HG03039 (cell line): Measurements from ENCODE around the gene TEAD2.

Experiments
- ATAC-seq: cut with Tn5 transposase; IDR thresholded peaks from one replicate; pipeline ENCODE4 v1.9.1; 2021; ENCODE audit warnings: mild to moderate bottlenecking, moderate library complexity; ENCODE audit not compliant: unreplicated experiment

Gene TEAD2

DNA sequence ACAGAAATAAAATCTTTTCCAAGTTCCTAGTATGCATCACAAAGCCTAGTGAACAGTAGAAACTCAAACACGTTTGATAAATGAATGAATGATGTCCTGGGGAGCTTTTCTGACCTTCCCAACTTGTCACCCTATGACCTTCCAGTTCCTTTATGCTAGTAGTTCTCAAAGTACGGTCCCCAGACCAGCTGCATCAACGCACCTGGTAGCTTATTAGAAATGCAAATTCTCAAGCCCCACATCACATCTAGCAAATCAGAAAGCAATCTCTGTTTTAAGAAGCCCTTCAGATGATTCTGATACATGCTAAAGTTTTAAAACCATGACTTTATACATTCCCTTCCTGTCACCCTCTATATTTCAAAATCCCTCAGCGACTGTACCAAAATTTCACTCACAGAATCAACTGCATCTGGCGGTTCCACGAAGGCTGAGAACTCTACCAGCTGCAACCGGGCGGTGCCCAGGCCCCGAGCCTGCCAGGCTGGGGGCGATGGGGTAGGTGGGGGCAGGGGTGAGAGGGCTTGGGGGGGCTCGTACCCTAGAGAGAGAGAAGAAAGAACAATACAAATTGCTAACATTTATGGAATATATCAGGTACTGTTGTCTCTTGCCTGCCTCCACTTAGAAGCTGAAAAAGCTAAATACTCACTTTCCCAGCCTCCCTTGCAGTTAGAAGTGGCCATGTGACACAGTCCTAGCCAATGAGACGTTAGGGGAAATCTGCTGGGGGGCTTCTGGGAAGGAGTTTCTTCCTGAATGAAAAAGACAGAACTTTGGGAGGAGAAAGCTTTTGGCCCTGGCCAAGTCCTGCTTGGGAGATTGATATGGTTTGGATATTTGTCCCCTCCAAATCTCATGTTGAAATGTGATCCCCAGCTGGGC lies 13.7 kb downstream of the TEAD2 start:
- ATAC-seq = no peak

DNA sequence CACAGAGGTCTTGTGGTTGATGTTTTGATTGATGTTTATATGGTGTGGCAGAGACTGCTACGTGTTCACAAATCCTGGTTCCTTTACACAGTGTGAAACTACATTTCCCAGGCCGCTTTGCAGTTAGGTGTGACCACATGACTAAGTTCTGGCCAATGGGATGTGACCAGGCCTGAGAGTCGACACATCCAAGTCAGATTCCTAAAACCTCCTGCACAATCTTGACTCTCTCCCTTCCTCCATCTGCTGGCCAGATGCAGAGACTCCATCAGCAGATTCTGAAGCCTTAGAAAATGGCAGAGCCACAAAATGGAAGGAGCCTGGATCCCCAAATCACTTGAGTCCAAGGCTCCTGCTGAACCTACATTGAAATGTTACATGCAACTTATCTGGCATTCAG lies 14.4 kb downstream of the TEAD2 start:
- ATAC-seq = no peak

DNA sequence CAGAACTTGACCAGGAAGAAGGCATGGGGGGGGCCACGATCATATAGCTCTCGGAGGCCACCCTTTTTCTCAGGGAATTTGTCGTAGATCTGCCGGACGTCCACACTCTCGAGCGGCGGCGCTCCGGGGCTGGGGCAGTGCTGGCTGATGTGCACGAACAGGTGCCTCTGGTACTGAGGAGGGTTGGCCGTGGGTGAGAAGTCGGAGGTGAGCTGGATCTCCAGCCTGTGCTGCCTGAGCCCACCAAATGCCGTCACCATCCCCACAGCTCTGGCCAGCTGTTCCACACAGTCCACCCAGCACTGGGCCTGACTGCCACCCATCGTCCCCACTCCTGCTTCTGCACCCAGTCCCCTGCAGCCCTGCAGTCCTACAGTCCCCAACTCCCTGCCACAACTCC lies 15.0 kb downstream of the TEAD2 start:
- no peak for ATAC-seq

DNA sequence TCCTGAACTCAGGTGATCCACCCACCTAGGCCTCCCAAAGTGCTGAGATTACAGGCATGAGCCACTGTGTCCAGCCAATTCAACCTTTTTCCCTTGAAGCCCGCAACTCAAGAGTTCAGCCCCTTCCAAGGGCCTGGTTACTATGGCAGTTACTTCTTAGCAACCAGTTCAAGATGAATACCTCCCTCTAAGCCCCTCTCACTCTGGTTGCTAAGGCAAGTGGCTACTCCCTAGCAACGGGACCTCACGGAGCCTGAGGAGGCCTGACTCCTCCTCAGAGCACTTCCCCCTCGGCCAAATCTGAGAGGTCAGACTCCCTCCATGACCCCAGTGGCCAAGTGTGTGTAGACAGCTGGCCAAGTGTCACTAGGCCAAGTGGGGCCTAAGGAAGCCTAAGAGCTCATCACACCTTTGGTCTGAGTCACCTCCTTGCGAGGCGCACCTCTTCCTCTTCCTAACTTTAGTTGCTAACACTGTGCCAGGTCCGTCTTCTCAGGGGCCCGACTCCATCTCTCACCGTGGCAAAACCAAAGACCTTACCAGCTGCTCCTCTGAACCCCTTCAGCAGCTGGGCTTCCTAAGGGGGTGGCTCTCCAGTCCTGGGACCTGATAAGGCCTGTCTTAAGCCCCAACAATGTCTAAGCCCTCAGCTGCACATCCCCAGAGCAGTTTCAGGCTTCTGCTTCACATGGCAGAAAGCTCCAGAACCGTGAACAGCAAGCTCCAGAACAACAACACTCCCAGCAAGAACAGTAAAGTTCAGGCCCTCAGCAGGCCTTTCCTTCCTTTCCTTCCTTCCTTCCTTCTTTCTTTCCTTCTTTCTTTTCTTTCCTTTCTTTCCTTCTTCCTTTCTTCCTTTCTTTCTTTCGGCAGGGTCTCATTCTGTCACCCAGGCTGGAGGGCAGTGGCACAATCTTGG lies 17.5 kb downstream of the TEAD2 start:
- ATAC-seq = no peak

DNA sequence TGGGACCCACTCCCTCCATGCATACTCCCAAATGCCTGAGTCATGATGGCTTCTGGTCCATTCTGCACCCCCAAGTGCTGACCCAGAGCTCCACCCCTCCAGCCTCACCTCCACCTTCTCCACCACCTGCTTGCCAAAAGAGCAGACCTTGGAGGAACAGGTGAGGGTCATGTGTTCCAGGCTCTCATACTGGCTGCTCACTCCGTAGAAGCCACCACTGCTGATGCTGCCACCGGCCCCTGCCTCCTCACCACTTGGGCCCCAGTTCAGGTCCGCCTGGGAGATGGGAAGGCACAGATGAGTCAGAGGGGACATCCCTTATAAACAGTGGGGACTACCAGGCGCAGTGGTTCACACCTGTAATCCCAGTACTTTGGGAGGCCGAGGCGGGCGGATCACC lies 19.1 kb downstream of the TEAD2 start:
- ATAC-seq = no peak

DNA sequence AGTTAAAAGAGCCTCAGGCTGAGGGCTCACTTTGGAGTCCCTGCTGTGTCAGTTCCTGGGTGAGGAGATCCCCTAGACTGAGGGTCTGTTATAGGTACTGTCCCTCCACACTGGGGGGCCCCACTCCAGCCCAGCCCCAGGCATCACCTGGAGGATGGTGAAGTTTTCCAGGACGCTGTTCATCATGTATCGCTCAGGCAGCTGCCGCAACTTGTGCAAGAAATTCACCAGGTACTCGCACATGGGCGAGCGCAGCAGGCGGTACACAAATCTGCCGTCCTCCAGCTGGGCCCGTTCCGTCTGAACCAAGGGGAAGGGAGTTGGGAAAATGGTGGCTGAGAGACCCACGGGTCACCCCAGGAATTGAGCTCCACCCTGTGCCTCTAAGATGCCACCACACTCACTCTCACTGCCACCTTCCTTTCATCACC lies 19.9 kb downstream of the TEAD2 start:
- no peak for ATAC-seq

DNA sequence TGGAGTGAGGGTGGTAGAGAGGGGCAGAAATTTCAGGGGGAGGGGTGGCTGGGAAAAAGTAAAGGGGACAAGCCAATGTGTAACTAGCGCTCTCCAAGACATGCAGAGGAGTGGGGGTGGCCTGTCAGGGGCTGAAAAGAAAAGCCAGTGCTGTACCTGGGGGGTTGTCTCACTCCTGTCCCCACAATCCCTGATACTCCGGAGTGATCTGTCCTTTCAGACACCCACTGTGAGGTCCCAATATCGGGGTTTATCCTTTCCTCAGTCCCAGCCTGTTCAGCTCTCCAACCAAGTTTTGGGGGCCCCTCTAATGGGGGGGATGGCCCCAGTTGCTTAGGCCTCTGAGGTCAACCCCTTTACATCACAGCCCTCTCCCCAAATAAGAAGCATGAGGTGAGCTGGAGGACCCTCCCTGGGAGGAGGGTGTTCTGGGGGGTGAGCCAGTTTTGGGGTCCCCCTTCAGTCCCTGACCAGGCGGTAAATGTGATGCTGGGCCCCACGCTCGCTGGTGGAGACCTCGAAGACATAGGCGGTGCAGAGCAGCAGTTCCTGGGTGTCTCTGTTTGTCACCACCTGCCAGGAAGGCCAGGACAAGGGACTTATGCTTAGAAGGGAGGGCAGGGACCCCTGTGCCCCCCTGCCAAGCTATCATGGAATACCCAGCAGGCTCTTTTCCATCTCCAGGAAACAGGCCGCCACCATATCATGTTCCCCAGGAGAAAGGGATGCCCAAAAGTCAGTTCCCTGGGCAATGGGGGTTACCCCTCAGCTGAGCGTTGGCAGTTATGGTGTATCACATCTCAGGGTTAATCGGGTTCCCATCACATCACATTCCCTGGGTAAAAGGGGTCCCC lies 21.1 kb downstream of the TEAD2 start:
- ATAC-seq = no peak

DNA sequence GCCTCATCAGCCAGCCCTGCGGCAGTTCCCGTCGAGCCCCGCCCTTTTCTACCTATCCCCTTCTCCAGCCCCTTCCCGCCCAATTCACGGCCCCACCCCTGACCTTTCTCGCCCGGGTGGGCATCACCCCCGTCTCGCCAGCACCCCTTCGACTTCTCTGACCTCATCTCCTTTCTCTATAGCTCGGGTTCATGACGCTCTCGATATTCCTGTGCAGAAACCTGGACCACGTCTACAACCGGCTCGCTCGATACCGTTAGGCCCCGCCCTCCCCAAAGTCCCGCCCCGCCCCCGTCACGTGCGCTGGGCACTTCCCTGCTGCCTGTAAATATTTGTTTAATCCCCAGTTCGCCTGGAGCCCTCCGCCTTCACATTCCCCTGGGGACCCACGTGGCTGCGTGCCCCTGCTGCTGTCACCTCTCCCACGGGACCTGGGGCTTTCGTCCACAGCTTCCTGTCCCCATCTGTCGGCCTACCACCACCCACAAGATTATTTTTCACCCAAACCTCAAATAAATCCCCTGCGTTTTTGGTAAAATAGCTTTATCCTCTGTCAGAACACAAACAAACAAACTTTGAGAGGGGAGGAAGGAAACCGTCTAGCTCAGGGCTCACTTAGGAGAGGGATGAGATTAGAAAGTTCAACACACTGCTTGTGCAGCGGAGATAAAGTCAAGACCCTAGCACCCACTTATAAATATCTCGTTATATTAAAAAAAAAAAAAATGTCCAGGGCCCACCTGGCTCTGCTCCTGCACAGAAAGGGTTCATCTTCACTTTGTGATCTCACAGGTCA lies 21.9 kb downstream of the TEAD2 start:
- ATAC-seq = peak; percentile 54

DNA sequence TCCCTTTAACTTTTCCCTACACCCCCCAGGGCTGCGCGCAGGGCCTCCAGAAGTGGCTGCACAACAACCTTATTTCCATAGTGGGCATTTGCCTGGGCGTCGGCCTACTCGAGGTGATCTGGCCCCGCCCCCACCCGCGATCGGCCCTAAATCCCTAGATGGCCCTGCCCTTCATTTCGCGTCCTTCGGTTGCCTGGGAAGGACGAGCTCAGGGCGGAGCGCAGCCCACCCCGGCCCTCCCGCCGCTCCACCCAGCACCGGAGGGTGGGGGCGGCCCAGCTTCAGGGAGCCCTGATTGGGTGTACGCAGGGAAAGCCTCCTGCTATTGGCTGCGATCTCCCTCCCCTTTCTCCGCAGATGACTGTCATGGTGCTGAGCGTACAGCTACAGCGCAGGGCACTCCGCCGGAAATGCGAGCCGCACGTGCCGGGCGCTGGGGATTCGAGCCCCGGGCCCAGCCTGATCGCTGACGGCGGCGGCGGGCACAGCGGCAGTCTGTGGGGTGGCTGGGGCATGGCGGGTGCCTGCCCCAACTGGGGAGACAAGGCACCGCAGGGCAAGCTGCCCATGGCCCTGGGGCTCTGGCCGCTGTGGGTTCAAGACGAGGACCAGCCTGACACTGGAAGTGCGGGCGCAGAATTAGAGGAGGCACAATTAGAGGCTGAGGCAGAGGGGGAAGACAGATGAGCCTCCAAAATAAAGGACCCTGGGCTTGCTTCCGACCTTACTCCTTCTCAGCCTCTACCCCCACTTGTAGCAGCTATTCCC lies 22.7 kb downstream of the TEAD2 start:
- no peak for ATAC-seq

DNA sequence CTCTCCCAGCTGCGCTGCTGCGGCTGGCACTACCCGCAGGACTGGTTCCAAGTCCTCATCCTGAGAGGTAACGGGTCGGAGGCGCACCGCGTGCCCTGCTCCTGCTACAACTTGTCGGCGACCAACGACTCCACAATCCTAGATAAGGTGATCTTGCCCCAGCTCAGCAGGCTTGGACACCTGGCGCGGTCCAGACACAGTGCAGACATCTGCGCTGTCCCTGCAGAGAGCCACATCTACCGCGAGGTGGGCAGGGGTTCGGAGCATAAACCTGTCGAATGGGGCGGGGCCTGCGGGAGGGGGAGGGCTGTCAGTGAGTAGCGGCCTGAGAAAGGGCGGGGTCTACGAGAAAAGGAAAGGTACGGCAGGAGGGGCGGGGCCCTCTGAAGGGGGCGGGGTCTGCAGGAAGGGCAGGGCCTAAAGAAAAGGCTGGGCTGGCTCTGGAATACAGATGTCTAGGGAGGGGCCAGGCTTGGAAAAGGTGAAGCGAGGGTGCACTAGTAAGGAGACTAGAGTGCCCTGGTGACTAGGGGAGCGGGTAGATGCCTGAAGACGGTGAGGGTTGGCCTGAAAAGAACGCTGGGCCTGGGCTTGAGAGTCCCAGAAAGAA lies 23.4 kb downstream of the TEAD2 start:
- no peak for ATAC-seq

DNA sequence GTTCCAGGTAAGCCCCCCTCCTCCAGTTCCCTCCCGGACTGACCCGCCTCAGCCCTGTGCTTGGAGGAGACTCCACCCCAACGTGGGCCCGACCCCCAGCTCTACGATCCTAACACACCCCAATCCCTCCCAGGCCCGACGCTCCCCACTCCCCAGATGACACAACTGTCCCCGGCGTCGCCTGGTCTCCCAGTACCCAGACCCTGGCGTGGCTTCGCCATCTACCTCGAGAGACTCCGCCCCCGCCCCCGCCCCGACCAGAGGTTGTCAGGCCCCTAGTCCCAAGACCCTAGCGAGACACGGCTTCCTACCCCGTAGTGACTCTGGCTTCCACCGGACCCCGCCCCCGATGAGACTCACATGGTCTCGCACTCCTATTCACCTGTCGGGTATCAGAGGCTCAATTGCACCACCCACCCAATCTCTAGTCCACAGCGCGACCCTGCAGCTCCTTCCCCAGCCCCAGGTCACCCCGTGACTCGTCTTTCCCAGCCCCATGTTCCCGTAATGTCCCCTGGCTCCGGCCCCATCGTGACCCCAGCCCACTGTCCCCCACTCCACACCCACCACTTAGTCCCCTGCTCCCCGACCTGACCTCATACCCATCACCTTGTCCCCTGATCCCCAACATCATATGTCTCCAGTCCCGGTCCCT lies 24.1 kb downstream of the TEAD2 start:
- ATAC-seq = no peak

DNA sequence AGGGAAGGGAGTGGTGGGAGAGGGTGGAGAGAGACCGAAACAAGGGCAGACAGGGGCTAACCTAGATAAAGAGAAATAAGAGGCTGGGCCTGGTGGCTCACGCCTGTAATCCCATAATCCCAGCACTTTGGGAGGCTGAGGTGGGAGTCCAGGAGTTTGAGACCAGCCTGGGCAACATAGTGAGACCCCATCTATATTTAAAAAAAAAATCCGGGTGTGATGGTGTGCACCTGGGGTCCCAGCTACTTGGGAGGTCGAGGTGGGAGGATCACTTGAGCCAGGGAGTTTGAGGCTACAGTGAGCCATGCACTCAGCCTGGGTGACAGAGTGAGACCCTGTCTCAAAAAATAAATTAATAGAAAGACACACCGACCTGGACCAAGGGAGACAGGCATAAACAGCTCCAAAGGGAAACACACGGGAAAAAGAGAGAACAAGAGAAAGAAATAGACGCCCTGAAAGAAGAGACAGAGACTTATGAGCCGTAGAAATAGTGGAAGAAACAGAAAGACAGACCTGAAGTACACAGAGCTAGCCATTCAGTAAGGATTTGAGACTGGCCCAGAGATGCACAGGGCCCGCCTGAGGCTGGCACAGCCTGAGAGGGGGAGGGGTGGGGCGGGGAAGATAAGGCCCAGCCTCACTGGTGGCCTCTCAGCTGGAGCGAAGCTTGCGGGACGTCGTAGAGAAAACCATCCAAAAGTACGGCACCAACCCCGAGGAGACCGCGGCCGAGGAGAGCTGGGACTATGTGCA lies 24.8 kb downstream of the TEAD2 start:
- ATAC-seq = no peak

DNA sequence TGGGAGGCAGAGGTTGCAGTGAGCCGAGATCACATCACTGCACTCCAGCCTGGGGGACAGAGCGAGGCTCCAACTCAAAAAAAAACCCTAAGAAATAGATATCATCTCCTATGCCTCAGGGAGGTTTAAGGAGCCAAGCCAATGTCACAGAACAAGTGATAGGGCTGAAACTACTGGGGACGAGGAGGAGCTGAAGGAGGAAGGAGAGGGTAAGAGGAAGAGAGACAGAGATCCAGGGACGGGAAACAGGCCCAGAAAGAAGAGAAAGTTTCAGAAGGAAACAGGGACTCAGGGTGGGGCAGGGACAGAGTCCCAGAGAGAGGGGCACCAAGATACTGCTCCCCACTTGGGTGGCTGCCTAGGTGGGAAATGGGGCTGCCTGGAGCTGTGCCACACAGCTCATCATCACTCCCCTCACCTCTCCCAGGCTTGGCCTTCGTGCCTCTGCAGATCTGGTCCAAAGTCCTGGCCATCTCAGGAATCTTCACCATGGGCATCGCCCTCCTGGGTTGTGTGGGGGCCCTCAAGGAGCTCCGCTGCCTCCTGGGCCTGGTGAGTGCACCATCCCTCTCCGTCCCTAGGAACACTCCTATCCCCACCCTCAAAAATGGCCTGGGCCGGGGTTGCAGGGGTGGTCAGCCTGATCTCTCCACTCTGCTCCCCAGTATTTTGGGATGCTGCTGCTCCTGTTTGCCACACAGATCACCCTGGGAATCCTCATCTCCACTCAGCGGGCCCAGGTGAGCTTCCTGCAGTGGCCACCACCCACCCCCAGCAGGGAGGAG lies 25.5 kb downstream of the TEAD2 start:
- no peak for ATAC-seq

DNA sequence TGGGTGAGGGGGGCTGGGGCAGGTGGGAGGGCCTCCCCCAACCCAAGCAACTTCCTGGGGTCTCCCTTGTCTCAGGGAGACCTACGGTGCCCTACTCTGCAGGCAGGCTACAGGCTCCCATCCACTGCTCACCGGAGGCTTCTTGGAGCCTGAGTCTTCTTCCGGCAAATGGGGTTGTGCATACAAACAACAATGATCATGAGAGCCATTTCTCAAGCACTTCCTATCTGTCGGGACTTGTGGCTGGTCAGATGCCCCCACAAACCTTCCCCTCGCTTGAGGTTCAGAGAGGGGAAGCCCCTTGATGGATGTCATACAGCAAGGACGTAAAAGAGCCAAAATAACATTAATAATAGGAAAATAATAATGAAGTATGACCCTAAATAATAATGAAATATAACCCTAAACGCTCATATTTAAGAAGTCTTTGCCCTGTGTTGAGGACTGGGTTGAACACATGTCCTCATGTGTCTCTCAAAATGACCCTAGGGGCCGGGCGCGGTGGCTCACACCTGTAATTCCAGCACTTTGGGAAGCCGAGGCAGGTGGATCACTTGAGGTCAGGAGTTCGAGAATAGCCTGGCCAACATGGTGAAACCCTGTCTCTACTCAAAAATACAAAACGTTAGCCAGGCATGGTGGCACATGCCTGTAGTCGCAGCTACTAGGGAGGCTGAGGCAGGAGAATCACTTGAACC lies 26.3 kb downstream of the TEAD2 start:
- no peak for ATAC-seq

DNA sequence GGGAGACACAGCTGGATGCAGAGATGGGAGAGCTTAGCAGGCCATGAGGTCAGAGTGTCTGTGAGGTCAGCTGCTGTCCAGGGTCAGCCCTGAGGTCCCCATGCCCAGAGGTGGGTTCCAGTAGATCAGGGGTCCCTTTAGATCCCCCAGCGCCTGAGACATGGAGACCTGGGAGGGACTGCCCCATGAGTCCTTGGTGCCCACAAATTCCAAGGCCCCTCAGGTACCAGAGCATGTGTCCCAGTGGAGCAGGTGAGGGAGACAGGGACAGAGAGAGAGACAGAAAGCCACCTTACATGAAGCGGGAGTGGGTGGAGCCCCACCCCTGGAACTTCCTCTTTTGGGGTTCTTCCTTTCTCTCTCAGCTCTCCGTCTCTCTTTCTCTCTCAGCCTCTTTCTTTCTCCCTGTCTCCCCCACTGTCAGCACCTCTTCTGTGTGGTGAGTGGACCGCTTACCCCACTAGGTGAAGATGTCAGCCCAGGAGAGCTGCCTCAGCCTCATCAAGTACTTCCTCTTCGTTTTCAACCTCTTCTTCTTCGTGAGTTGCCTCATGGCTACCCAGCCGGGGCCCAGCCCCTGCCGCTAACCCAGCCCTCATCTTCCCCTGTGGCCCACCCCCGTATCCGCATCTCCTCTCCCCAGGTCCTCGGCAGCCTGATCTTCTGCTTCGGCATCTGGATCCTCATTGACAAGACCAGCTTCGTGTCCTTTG lies 27.0 kb downstream of the TEAD2 start, which contains the start of gene CD37:
CD37 (plus strand) TSS at position 336 of the 713 bp plus-strand sequence; CDS start at position 471, 135 bp downstream.
- no peak for ATAC-seq
